Caco-2 (cell line): Measurements from ENCODE around the gene ARHGAP45. TPM values are rescaled to one million over a fixed set of nuclear protein-coding genes. Genes with fewer than 3 reads are reported as not detected.

Source experiments
- BruUV-seq: library from RNA; stranded (reverse); fragments of 400-500 nt; replicated peaks from 2 replicates; lab custom pipeline; 2021; lab: Mats Ljungman, UMichigan
- CTCF ChIA-PET: fragments of 300-600 bp; sonication (Branson Sonifier 250); formaldehyde crosslinking; loops from one replicate; lab custom pipeline; 2022; ENCODE audit warnings: antibody characterized with exemption; lab: Charles Lee
- POLR2A ChIA-PET: fragments of 300-600 bp; sonication (Branson Sonifier 250); formaldehyde crosslinking; loops from one replicate; lab custom pipeline; 2022; ENCODE audit warnings: antibody characterized with exemption; lab: Charles Lee
- DNase-seq, 2 experiments: peaks; one replicate each; pipeline versions ENCODE4 v3.0.0 to v3.0.0-alpha.2; 2020 to 2022
- H3K27me3 ChIP-seq: replicated peaks from 2 replicates; pipeline ENCODE4 v1.6.0; 2011; ENCODE audit warnings: low read length; ENCODE audit not compliant: control insufficient read depth, insufficient read depth
- H3K36me3 ChIP-seq: 2 replicates; pipeline ENCODE4 v1.5.1; 2011; ENCODE audit warnings: low read length; ENCODE audit not compliant: control insufficient read depth, insufficient read depth
- H3K4me1 ChIP-seq: fragments of 250-450 bp; sonication (Bioruptor Pico); 2 replicates; pipeline ENCODE4 v1.5.1; 2020; ENCODE audit warnings: mild to moderate bottlenecking
- H3K4me3 ChIP-seq: 2 replicates; pipeline ENCODE4 v1.5.1; 2011; ENCODE audit warnings: low read depth, mild to moderate bottlenecking, control low read depth, low read length
- H3K9me3 ChIP-seq: fragments of 250-450 bp; sonication (Bioruptor Pico); 2 replicates; pipeline ENCODE4 v1.5.1; 2020; ENCODE audit warnings: mild to moderate bottlenecking, moderate library complexity
- H3K27ac Mint-ChIP-seq: one replicate; pipeline ENCODE4 v1.8.0; 2022; ENCODE audit warnings: mixed read lengths; ENCODE audit not compliant: unreplicated experiment
- H3K27me3 Mint-ChIP-seq: one replicate; pipeline ENCODE4 v1.8.0; 2022; ENCODE audit warnings: mixed read lengths; ENCODE audit not compliant: insufficient read depth, unreplicated experiment
- H3K36me3 Mint-ChIP-seq: one replicate; pipeline ENCODE4 v1.8.0; 2022; ENCODE audit warnings: mild to moderate bottlenecking, mixed read lengths; ENCODE audit not compliant: insufficient read depth, unreplicated experiment
- H3K4me1 Mint-ChIP-seq: one replicate; pipeline ENCODE4 v1.8.0; 2022; ENCODE audit warnings: low read depth, mixed read lengths; ENCODE audit not compliant: unreplicated experiment
- H3K4me3 Mint-ChIP-seq: one replicate; pipeline ENCODE4 v1.8.0; 2022; ENCODE audit warnings: mild to moderate bottlenecking, moderate library complexity, mixed read lengths; ENCODE audit not compliant: unreplicated experiment
- H3K9me3 Mint-ChIP-seq: one replicate; pipeline ENCODE4 v1.8.0; 2022; ENCODE audit warnings: mixed read lengths; ENCODE audit not compliant: unreplicated experiment
- intact Hi-C: fragments of 100-400 bp; cut with micrococcal nuclease; formaldehyde crosslinking; loops from one replicate; pipeline ENCODE4 v1.10.0; 2022; ENCODE audit not compliant: unreplicated experiment
- total RNA-seq: library from RNA; stranded (reverse); gene quantifications from 2 replicates; pipeline ENCODE4 v1.2.3, GENCODE V29; 2022
- TF ChIP-seq, protein P1 (sequence below), 2 experiments: fragments of 200-600 bp in 1 of 2; IDR thresholded peaks; 1 replicate in 1 of 2; 2 replicates in 1 of 2; pipeline versions ENCODE4 v1.5.1 to v1.8.0; 2011 to 2022; ENCODE audit warnings: antibody characterized with exemption in 1 of 2, control low read depth in 1 of 2, inconsistent platforms in 1 of 2, low read depth in 1 of 2, low read length in 1 of 2, mild to moderate bottlenecking in 1 of 2, moderate library complexity in 1 of 2; ENCODE audit not compliant: insufficient read depth in 1 of 2, severe bottlenecking in 1 of 2, unreplicated experiment in 1 of 2

ARHGAP45 gene
- total RNA-seq, 1 experiment from 2014 or later, result 38.6 TPM

DNA sequence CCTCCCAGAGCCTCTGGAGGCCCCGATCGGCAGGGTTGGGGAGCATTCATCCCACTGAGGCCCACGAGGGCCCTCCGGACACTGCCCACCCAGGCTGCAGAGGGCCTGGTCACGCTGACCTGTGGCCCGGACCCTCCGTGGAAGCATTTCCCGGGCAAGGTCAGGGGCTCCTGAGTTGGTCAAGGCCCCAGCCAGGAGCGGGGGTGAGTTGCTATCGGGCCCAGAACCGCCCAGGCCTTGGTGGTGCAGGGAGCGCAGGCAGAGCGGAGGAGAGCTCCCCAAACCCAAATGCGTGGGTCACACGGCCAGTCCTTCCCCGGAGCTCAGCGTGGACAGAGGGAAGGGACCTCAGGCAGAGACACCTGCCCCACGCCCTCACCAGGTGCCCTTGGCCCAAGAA, 62.6 kb downstream of the ARHGAP45 start:
- no peak for DNase-seq
- Histone ChIP-seq H3K4me3 (no peak overlapping the region), H3K36me3 (no peaks in the 10 kb centered on the region), H3K4me1 (peaks cover 6% of the 10 kb centered on the region; the same call in 1 of the 2 replicates), H3K9me3 (no peaks in the 10 kb centered on the region), H3K27me3 (no peaks in the 10 kb centered on the region)
- no peak overlapping the region for H3K27ac Mint-ChIP-seq
- intact Hi-C loops, result no loop called here
- BruUV-seq, result no TSS peak
- TF ChIP-seq, protein P1, sequence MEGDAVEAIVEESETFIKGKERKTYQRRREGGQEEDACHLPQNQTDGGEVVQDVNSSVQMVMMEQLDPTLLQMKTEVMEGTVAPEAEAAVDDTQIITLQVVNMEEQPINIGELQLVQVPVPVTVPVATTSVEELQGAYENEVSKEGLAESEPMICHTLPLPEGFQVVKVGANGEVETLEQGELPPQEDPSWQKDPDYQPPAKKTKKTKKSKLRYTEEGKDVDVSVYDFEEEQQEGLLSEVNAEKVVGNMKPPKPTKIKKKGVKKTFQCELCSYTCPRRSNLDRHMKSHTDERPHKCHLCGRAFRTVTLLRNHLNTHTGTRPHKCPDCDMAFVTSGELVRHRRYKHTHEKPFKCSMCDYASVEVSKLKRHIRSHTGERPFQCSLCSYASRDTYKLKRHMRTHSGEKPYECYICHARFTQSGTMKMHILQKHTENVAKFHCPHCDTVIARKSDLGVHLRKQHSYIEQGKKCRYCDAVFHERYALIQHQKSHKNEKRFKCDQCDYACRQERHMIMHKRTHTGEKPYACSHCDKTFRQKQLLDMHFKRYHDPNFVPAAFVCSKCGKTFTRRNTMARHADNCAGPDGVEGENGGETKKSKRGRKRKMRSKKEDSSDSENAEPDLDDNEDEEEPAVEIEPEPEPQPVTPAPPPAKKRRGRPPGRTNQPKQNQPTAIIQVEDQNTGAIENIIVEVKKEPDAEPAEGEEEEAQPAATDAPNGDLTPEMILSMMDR (IDR thresholded peaks at IDR 0.05; ENCODE audit: insufficient read depth in 1 of 2, low read depth in 1 of 2, low read length in 1 of 2, severe bottlenecking in 1 of 2, unreplicated experiment in 1 of 2), result no peak
- peaks cover 40% of the 10 kb centered on the region for H3K36me3 Mint-ChIP-seq
- ChIA-PET POLR2A (no interaction called here), CTCF (interaction anchor here (0.8 kb wide), 1 partner anchor 12 kb away, joined by 3 read pairs; no protein-coding TSS in a partner anchor)
- no peak overlapping the region for H3K4me3 Mint-ChIP-seq
- H3K9me3 Mint-ChIP-seq, result no peaks in the 10 kb centered on the region
- H3K4me1 Mint-ChIP-seq, result no peaks in the 10 kb centered on the region
- no peaks in the 10 kb centered on the region for H3K27me3 Mint-ChIP-seq

DNA sequence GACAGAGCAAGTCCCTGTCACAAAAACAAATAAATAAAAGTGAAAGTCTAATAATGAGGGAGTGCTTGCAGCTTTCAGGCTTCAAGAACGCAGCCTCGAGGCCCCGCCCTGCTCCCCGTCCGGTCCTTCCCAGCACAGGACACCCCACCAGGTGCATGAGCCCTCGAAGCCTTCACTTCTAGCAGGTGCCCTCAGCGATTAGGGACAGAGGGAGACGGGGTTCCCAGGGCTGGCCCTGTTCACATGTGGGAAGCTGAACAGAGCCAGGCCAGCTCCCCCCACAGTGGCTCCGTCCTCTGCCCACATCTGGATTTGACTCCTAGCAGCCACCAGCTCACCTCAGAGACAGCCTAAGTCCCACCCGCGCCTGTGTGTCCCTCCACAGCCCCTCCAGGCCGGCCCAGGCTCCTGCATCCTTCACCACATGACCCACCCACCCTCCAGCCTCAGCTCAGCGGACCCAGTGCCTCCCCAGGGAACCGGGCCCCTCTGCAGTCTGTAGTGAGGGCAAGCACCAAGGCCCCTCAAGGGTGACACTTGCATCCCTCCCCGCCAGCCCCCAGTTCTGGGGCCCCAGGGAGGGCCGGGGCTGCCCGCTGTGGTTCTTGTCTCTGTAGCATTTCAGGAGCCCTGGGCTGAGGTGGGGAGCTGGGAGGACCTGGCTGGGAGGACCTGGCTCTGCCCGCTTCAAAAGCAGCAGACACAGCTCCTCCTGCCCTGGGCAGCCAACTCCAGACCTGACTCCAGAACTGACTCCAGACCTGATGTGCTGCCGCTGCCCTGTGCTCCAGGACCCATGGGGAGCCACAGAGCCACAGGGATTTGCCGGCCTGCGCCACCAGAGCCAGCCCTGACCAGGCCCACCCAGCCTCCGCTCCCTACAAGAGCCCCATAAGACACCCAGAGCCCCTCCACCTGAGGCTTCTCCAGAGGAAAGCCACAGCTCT, 64.1 kb downstream of the ARHGAP45 start:
- H3K36me3 Mint-ChIP-seq, result peaks cover 34% of the 10 kb centered on the region
- H3K9me3 Mint-ChIP-seq, result no peaks in the 10 kb centered on the region
- TF ChIP-seq, protein P1 (IDR thresholded peaks at IDR 0.05; ENCODE audit: insufficient read depth in 1 of 2, low read depth in 1 of 2, low read length in 1 of 2, severe bottlenecking in 1 of 2, unreplicated experiment in 1 of 2), result no peak
- Histone ChIP-seq H3K36me3 (no peaks in the 10 kb centered on the region), H3K4me1 (peaks cover 6% of the 10 kb centered on the region; the same call in 1 of the 2 replicates), H3K9me3 (no peaks in the 10 kb centered on the region), H3K27me3 (no peaks in the 10 kb centered on the region), H3K4me3 (no peak overlapping the region)
- intact Hi-C loops, result no loop called here
- H3K27ac Mint-ChIP-seq, result no peak overlapping the region
- POLR2A ChIA-PET, result interaction anchor here (0.6 kb wide), 1 partner anchor 118 kb away, joined by 3 read pairs; no protein-coding TSS in a partner anchor
- BruUV-seq, result no TSS peak
- CTCF ChIA-PET, result no interaction called here
- no peaks in the 10 kb centered on the region for H3K27me3 Mint-ChIP-seq
- H3K4me3 Mint-ChIP-seq, result peak overlapping the region; percentile 75
- DNase-seq, result no peak
- H3K4me1 Mint-ChIP-seq, result no peaks in the 10 kb centered on the region

DNA sequence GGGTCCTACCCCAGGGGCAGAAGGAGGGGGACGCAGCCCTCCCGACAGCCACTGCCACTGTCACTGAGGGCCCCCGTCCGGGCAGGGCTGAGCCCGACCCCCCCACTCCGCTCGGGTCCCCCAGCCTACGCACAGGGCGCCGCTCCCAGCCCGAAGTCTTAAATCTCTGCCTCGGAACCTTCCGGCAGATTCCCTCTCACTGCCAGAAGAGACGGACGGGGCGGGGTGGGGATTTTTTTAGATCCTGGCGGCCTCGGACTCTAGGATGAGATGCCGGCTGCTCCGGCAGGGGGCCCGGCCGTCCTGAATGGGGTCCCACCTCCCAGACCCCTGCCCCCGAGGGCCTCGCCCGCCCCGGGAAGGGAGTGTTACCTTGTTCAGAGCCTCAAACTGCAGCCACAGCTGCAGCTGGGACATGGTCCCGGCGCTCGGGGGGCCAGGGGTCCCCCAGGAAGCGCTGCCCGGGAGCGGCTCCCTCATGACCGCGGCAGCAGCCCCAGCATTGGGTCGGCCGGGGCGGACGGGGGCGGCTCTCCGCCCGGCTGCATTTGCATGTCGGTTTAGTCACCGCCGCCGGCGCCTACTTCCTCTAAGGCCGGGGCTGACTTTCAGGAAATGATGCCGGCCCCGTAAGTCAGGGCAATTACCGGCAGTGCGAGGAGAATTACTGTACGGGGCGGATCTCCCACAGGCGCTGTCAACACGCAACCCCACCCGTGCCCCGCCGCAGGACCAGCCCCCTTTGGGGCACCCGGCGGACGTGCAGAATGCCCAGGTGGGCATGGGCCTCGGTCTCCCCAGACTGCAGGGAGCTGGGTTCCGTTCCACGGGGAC, 65.0 kb downstream of the ARHGAP45 start:
- Histone ChIP-seq H3K9me3 (no peaks in the 10 kb centered on the region), H3K36me3 (no peaks in the 10 kb centered on the region), H3K4me1 (peaks cover 6% of the 10 kb centered on the region; the same call in 1 of the 2 replicates), H3K27me3 (no peaks in the 10 kb centered on the region), H3K4me3 (peak overlapping the region; percentile 34)
- ChIA-PET POLR2A (interaction anchor here (0.6 kb wide), 1 partner anchor 119 kb away, joined by 3 read pairs; no protein-coding TSS in a partner anchor), CTCF (no interaction called here)
- peak in 1 of 2 experiments; percentile 45 for DNase-seq
- Mint-ChIP-seq H3K27me3 (no peaks in the 10 kb centered on the region), H3K9me3 (no peaks in the 10 kb centered on the region), H3K4me1 (no peaks in the 10 kb centered on the region), H3K36me3 (peaks cover 34% of the 10 kb centered on the region), H3K4me3 (peak overlapping the region; percentile 75), H3K27ac (no peak overlapping the region)
- TF ChIP-seq, protein P1 (IDR thresholded peaks at IDR 0.05; ENCODE audit: insufficient read depth in 1 of 2, low read depth in 1 of 2, low read length in 1 of 2, severe bottlenecking in 1 of 2, unreplicated experiment in 1 of 2), result no peak
- intact Hi-C loops, result no loop called here
- BruUV-seq, result no TSS peak
